HG03469 (cell line): ENCODE measurements around the gene MAPK7.

Experiments
- ATAC-seq: cut with Tn5 transposase; IDR thresholded peaks from one replicate; pipeline ENCODE4 v1.9.1; 2021; ENCODE audit warnings: mild to moderate bottlenecking, moderate library complexity, moderate number of reproducible peaks; ENCODE audit not compliant: unreplicated experiment

Gene MAPK7

DNA sequence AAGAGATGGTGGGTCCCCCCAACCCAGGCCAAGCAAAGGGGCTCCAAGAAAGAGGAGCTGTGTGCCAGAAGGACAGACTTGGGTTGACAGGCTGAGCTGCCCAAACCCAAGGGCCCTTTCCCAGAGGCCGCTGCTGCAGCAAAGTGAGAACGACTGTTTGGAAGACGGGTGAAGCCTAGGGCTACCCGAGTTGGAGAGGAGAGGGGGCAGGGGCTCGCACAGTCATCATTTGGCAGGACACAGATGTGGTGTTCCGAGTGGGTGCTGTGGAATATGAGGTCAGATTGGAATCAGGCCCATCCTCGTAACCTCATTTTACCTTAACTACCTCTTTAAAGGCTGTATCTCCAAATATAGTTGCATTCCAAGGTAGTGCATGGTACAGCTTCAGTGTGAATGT is 14.0 kb downstream of the MAPK7 start:
- no peak for ATAC-seq

- no peak for ATAC-seq
Measured at GRCh38 chr17:19397556-19398041, 19.3 kb downstream of the MAPK7 start.

- ATAC-seq = no peak
Measured at GRCh38 chr17:19398301-19399181, 20.2 kb downstream of the MAPK7 start.

- ATAC-seq = no peak
Measured at GRCh38 chr17:19399750-19400450, 21.6 kb downstream of the MAPK7 start.

DNA sequence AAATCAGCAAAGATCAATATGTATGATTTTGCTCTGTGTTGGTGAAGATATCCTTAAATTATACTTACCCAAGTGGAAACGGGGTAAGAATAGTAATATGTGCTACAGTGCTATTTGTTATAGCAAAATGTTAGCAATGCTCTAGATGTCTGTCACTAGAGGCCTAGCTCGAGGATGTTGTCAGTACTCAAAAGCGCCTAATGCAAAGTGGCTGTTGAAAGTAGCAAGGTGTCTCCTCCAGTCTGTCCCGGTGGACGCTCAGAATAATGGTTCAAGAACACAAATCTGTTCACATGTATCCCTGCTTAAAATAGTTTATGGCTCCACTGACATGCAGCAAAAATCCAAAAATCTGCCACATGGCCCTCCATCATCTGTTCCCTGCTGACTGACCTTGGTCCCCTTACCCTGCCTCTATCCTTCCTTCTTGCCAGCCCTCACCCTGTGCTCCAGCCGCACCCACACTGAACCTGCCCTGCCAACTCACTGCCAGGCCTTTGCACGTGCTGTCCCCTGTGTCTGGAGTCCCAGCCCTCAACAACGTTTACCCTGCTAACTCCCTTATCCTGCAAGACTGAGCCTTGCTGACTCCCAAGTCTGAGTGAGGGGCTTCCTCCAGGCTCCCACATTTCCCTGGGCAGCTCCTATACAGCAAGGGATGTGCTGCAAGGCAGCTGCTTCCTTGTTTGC is 23.2 kb downstream of the MAPK7 start:
- no peak for ATAC-seq

DNA sequence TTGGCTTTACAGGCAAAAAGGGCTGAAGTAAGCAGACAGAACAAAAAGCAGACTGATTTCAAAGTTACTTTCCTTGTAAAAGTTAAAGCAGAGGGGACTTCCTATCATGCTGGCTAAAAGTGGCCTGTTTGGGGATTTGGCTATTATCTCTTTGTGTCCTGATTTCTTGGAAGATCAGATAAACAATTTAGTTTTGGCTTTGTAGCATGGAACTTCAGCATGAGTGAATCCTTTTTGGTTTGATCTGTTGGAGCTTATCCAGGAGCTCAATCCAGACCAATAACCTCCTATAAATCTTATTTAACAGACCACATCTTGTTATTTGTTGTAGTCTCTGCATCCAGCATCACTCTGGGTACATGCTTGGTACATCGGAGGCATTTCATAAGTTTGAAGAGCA is 23.9 kb downstream of the MAPK7 start:
- no peak for ATAC-seq

- ATAC-seq = no peak
Measured at GRCh38 chr17:19403021-19403420, 24.7 kb downstream of the MAPK7 start.

- ATAC-seq = no peak
Measured at GRCh38 chr17:19404264-19404663, 26.0 kb downstream of the MAPK7 start.

DNA sequence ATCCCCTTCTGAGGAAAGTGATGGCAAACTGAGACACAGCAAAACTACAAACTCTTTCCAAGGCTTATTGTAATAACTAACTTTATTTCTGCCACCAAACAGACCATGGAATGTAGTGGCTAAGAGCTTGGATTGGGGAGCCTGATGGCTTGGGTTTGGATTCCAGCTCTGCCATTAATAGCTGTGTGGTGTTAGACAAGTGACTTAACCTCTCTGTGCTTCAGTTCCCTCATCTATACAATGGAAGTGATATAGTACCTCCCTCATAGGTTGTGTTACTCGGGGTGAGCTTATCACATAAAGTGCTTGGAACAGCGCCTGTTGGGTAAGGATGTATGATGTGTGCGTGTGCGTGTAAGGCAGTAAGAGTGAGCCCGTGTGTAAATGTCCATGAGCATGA is 26.8 kb downstream of the MAPK7 start:
- ATAC-seq = no peak

DNA sequence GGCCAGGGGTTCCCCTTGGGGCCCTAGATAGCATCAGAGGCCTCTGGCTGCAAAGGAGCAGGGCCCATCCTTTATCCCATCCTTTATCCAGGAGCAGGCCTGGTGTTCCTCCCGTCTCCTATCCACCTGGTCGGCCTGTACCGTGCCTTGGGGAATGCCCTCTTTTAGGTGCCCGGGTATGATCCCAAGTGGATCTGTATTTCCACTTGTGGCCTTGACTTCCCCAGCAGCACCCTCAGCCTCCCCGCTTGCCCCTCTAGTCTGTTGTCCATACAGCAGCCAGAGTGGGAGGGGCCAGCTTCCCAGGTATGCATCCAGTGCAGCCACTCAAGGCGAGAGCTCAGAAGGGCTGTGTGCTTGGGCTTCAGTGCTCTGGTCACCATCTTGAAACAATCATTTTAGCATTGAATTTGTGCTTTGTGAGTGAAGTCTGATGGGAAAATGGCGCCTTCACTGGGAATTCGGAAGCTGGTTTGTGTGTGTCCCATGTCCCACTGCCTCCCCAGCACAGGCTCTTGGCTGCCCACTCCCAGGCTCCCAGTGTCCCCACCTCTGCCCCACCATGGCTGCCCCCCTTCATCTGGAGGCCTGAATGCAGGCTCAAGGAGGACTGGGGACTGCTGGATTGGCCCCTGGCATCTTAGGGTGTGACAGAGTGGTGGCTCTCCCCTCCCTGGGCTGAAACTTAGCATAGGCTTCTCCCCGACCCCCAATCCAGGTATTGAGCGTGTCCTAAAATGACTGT is 29.5 kb downstream of the MAPK7 start:
- ATAC-seq = no peak

DNA sequence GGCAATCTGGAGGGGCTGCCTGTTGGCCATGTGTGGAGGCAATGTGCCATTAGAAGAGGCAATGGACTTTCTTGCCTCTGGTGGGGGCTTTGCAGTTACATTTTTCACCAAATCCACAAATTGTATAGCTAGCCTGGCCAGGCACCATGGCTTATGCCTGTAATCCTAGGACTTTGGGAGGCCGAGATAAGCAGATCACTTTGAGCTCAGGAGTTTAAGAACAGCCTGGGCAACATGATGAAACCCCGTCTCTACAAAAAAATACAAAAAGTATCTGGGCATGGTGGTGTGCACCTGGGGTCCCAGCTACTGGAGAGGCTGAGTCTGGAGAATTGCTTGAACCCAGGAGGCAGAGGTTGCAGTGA is 30.0 kb downstream of the MAPK7 start:
- no peak for ATAC-seq

- no peak for ATAC-seq
Measured at GRCh38 chr17:19409066-19409465, 30.8 kb downstream of the MAPK7 start.

GRCh38 chr17:19409509-19409908 is 31.2 kb downstream of the MAPK7 start:
- no peak for ATAC-seq

- ATAC-seq = no peak
Measured at GRCh38 chr17:19410091-19410490, 31.8 kb downstream of the MAPK7 start.

- no peak for ATAC-seq
Measured at GRCh38 chr17:19410875-19411620, 32.8 kb downstream of the MAPK7 start, which contains the start of gene RNF112. RNF112 (plus strand) TSS chr17:19411232; CDS start chr17:19411409, 177 bp downstream.

- ATAC-seq = no peak
Measured at GRCh38 chr17:19411631-19412030, 33.3 kb downstream of the MAPK7 start.

DNA sequence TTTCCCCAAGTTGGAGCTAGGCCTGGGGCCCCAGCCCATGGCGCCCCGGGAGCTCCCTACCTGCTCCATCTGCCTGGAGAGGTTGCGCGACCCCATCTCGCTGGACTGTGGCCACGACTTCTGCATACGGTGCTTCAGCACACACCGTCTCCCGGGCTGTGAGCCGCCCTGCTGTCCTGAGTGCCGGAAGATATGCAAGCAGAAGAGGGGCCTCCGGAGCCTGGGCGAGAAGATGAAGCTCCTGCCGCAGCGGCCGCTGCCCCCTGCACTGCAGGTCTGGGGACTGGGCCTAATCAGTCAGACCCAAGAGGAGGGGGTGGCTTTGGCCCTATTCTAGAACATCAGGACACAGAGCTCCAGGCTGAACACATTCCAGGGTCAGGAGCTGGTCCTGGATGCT is 34.2 kb downstream of the MAPK7 start:
- no peak for ATAC-seq

- ATAC-seq = no peak
Measured at GRCh38 chr17:19412984-19413383, 34.7 kb downstream of the MAPK7 start.

GRCh38 chr17:19413761-19414160 is 35.5 kb downstream of the MAPK7 start:
- no peak for ATAC-seq
